KMS-11 (cell line): Measurements from ENCODE around the gene SUGP2.

ENCODE experiments used
- H2AFZ ChIP-seq: fragments of 200-600 bp; sonication (generic); 2 replicates; pipeline ENCODE4 v1.6.1; 2016; ENCODE audit warnings: antibody characterized with exemption, mixed run types, low read depth
- H3K27ac ChIP-seq: fragments of 200-600 bp; sonication (generic); 2 replicates; pipeline ENCODE4 v1.6.1; 2016; ENCODE audit warnings: mild to moderate bottlenecking, mixed run types
- H3K27me3 ChIP-seq: fragments of 200-600 bp; sonication (generic); 2 replicates; pipeline ENCODE4 v1.6.1; 2017; ENCODE audit warnings: mild to moderate bottlenecking, low read depth, mixed run types, moderate library complexity; ENCODE audit not compliant: insufficient read depth
- H3K36me3 ChIP-seq: fragments of 200-600 bp; sonication (generic); 2 replicates; pipeline ENCODE4 v1.6.1; 2017; ENCODE audit warnings: mild to moderate bottlenecking, mixed run types; ENCODE audit not compliant: insufficient read depth
- H3K4me1 ChIP-seq: fragments of 200-600 bp; sonication (generic); 2 replicates; pipeline ENCODE4 v1.6.1; 2016; ENCODE audit warnings: mild to moderate bottlenecking, low read depth, mixed run types; ENCODE audit not compliant: poor library complexity, severe bottlenecking
- H3K4me2 ChIP-seq: fragments of 200-600 bp; sonication (generic); 2 replicates; pipeline ENCODE4 v1.7.0; 2016; ENCODE audit warnings: mild to moderate bottlenecking, mixed run types
- H3K4me3 ChIP-seq: fragments of 200-600 bp; sonication (generic); IDR thresholded peaks from 2 replicates; pipeline ENCODE4 v1.6.1; 2017; ENCODE audit warnings: low read depth, low read length, mixed read lengths; ENCODE audit not compliant: insufficient read depth
- H3K79me2 ChIP-seq: fragments of 200-600 bp; sonication (generic); 2 replicates; pipeline ENCODE4 v1.6.1; 2016; ENCODE audit warnings: low read depth, mixed run types; ENCODE audit not compliant: insufficient read depth
- H3K9ac ChIP-seq: fragments of 200-600 bp; sonication (generic); 2 replicates; pipeline ENCODE4 v1.6.1; 2016; ENCODE audit warnings: mild to moderate bottlenecking, mixed run types
- H4K20me1 ChIP-seq: fragments of 200-600 bp; sonication (generic); 2 replicates; pipeline ENCODE4 v1.6.1; 2016; ENCODE audit warnings: mild to moderate bottlenecking, mixed run types; ENCODE audit not compliant: insufficient read depth
- CTCF ChIP-seq: fragments of 200-600 bp; sonication (generic); conservative IDR thresholded peaks from 2 replicates; pipeline ENCODE4 v1.6.1; 2017; ENCODE audit warnings: low read depth, mild to moderate bottlenecking, antibody characterized with exemption, low read length, moderate library complexity, mixed read lengths

The SUGP2 gene

GRCh38 chr19:19050104-19050503 is 16.8 kb upstream of the SUGP2 start:
- Histone ChIP-seq H3K27me3 (no peaks in the 10 kb centered on the region), H3K4me1 (no peaks in the 10 kb centered on the region), H3K9ac (no peak overlapping the region), H3K79me2 (no peaks in the 10 kb centered on the region), H3K4me2 (no peak overlapping the region), H4K20me1 (no peaks in the 10 kb centered on the region), H3K27ac (no peak overlapping the region), H3K4me3 (no peak overlapping the region), H3K36me3 (no peaks in the 10 kb centered on the region; the same call in 1 of the 2 replicates), H2AFZ (no peak overlapping the region)
- no peak for TF ChIP-seq CTCF

- H3K79me2 ChIP-seq: no peaks in the 10 kb centered on the region
- no peak overlapping the region for H2AFZ ChIP-seq
- H3K4me3 ChIP-seq: no peak overlapping the region
- H3K27me3 ChIP-seq: no peaks in the 10 kb centered on the region
- H3K27ac ChIP-seq: no peak overlapping the region
- H3K4me2 ChIP-seq: no peak overlapping the region
- H3K9ac ChIP-seq: no peak overlapping the region
- no peaks in the 10 kb centered on the region for H4K20me1 ChIP-seq
- TF ChIP-seq CTCF: no peak
- no peaks in the 10 kb centered on the region; the same call in 1 of the 2 replicates for H3K36me3 ChIP-seq
- no peaks in the 10 kb centered on the region for H3K4me1 ChIP-seq
These were observed 16.1 kb upstream of the SUGP2 start for GRCh38 chr19:19049406-19049805.

- Histone ChIP-seq H3K79me2 (peaks cover 10% of the 10 kb centered on the region; the same call in 1 of the 2 replicates), H3K27me3 (no peaks in the 10 kb centered on the region), H2AFZ (no peak overlapping the region), H3K36me3 (no peaks in the 10 kb centered on the region), H3K27ac (no peak overlapping the region), H3K4me2 (no peak overlapping the region), H3K9ac (no peak overlapping the region), H3K4me1 (no peaks in the 10 kb centered on the region), H3K4me3 (no peak overlapping the region), H4K20me1 (no peaks in the 10 kb centered on the region)
- no peak for TF ChIP-seq CTCF
These were observed 10.6 kb upstream of the SUGP2 start for GRCh38 chr19:19043881-19044280.

DNA sequence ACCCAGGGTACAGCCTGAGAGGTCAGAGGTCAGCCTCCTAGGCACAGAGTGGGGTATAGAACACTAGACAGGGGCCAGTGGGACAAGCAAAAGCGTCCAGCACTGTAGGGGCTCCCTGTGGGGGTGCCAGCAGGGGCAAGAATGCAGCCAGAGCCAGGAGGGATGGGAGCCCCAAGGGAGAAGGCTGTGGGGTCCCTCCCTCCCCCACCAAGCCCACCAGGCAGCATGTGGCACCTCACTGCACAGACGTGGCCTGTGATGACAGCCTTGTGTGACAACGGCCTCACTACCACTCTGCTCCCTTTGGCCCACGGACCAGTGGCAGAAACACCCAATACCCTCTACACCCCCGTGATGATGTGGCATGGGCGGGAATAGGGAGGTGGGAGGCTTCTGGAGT is 10.2 kb upstream of the SUGP2 start:
- no peaks in the 10 kb centered on the region for H3K36me3 ChIP-seq
- no peaks in the 10 kb centered on the region for H3K27me3 ChIP-seq
- no peak overlapping the region for H3K9ac ChIP-seq
- H3K4me1 ChIP-seq: no peaks in the 10 kb centered on the region
- H3K79me2 ChIP-seq: peaks cover 13% of the 10 kb centered on the region; the same call in 1 of the 2 replicates
- H2AFZ ChIP-seq: no peak overlapping the region
- H3K4me2 ChIP-seq: no peak overlapping the region
- TF ChIP-seq CTCF: no peak
- no peak overlapping the region for H3K27ac ChIP-seq
- no peak overlapping the region for H3K4me3 ChIP-seq
- H4K20me1 ChIP-seq: no peaks in the 10 kb centered on the region
